GM15510 (cell line): ENCODE measurements around the gene IRF8.

Experiments
- POLR2A ChIP-seq: IDR thresholded peaks from 3 replicates; pipeline ENCODE4 v1.6.1; 2011; ENCODE audit warnings: borderline replicate concordance; ENCODE audit not compliant: insufficient read length; ENCODE audit errors: extremely low read depth

The IRF8 gene, protein sequence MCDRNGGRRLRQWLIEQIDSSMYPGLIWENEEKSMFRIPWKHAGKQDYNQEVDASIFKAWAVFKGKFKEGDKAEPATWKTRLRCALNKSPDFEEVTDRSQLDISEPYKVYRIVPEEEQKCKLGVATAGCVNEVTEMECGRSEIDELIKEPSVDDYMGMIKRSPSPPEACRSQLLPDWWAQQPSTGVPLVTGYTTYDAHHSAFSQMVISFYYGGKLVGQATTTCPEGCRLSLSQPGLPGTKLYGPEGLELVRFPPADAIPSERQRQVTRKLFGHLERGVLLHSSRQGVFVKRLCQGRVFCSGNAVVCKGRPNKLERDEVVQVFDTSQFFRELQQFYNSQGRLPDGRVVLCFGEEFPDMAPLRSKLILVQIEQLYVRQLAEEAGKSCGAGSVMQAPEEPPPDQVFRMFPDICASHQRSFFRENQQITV

DNA sequence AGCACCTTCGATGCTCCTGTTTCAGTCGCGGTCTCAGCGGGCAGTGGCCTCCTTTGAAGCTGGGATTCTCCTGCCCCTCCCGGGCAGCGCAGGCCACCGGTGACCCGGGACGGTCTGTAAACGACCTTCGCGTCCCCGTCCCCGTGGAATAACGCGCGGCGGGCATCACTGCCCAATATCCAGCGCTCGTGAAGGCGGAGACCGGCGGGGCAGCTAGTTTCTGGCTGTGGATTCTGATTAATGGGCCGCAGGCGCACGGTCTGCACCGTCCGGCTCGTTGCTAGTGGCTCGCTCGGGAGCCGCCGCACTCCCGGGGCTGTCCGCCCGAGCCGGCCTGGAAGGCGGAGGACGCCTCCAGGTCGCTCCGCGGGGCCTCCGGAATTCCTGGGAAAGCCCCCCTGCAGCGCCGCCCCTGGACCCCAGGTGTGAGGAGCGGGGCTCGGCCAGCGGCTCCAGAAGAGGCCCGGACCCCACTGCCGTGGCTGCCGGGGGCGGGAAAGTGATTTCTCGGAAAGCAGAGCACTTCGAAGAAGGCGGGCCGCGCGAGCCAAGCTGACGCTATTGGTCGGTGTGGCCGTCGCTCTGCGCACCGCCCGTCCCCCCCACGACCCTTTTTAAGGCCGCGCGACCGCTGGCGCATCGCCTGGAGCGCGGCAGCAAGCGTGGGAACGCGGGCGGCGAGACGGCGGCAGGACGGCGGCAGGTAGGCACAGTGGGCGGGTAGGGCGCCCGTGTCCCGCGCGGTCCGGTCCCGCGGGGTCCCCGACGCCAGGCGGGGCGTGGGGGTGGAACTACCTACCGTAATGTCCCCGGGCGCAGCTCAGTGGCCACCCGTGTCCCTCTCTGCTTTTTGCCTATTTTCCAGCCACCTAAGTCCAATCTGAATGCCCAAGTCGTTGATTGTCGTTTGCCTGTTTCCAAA, at the start of gene IRF8:
IRF8 (plus strand) TSS at position 642 of the 922 bp plus-strand sequence. CDS start 3,854 bp downstream, outside the sequence.
- TF ChIP-seq POLR2A = peak; percentile 100

DNA sequence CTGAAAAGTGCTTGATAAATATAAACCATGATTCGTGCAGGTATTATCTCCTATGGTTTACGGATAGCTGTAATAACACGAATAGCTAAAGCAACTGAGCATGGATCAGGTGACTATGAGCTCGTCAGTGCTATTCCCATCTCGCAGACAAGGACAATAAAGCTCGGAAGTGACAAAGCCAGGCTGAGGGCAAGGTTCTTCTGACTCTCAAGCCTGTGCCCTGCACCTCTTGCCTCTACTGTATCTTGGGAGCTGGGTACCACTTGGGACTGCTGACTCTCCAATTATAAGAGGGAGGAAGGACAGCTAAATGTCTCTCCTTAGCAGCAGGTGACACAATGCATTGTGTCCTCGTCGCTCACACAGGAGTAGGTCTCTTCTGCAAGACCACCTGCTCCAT, 49.6 kb upstream of the IRF8 start:
- no peak for TF ChIP-seq POLR2A

DNA sequence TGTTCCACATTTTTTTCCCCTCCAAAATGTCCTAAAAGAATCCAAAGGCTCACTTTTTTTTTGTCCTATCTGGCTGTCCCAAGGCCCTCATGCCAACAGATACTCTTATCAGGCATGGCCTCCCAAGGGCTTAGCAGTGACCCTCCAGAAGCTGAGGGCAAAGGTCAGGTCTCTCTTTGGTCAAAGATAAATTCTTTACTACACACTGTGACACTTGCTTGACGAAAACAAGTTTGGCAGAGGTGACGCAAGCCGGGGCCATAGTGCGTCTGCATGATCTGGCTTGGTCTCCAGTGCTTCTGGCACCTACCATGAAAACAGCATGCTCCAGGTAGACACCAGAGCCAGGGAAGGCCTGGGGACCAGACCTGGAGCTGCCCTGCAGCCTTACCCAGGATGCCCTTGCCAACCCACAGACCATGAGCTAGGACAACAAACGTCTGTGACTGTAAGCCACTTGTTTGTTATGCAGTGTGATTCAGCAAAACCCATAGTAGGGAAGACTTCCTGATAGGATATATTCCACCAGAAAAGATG, 48.5 kb upstream of the IRF8 start:
- no peak for TF ChIP-seq POLR2A

DNA sequence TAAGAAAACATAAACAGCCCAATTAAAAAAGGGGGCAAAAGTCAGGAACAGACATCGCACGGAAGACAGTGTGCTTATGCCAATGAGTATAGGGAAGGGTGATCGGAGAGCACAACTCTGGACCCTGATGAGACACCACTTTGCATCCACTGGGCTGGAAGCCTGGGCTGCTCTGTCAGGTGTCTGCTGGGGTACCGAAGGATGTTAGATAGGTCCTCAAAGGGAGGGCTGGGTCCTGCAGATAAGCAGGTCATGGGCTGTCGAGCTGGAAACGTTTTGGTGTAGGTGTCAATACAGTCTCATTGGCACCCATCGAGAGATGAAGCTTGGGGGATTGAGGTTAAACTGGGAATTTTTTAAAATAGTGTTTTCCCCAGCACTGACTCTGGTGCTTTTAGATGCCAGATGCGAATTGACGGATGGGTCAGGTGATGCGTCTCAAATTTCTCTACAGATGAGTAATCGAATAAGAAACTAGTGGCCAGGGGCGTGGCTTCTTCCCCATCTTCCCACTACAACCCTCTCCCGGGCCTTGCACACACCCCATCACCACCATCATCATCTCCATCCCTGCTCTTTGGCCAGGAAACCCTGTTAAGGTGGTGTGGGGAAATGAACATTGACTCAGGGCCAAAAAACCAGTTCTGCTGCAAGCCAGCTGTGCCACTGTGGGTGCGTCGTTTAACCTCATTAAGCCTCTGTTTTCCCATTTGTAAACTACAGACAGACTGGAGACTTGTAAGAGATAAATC, 47.8 kb upstream of the IRF8 start:
- no peak for TF ChIP-seq POLR2A

DNA sequence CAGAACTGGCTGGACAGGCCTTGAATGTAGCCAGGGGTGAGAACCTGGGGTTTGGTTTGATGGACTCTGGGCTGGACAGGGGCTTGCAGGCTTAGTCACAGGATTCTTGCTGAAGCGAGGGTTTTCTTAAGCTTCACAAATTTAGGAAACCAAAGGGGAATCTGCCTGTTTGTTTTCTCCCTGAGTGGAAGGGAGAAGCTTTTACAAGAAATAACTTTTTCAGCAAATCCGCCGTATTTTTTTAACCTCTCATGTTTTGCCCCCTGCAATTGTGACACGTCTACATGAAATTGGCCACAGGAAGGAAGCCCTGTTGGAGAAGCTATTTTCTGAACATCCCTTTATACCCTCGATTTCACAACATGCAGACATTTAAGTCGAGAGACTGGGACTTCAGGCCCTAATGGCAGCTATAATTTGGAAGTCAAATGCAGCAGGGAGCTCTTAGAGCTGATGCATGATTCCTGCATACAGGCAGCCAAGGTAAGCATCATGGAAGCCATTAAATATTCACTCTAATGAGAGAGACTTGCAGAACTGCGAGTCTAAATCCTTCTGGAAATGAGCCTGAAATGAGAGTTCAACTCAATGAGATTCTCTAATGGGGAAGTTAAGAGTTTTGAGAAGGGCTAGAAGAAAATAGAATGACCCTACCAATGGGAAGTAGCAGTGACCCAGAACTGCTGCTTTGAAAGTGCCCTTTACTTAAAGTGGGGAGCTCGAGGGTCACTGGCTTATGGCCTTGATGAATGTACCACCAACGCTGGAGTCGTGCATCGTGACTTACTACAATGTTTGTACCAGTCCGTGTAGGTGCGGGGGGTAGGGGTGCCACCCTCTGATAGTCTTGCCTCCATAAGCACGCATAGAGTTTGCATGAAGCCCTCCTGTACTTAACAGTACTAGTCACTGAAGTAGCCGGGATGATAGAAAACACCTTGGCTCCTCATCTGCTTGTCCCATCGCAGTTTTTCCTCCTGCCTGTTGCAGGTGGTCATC, 45.1 kb upstream of the IRF8 start:
- no peak for TF ChIP-seq POLR2A

DNA sequence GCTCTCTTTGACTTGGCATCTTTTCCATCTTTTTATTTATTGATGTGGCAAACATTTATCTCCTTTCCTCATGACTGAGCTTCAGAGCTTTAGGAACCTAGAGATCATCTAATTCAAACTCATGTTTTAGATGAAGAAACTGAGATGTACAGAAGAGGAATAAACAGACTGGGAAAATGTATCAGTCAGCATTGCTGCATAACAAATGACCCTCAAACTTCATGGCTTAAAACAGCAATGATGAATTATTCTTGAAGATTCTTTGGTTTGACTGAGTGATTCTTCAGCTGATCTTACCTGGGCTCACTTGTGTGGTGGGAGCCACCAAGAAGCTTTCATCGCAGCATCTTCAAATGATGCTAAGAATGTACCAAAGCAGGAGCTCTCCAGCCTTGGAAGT, 44.0 kb upstream of the IRF8 start:
- TF ChIP-seq POLR2A = no peak

DNA sequence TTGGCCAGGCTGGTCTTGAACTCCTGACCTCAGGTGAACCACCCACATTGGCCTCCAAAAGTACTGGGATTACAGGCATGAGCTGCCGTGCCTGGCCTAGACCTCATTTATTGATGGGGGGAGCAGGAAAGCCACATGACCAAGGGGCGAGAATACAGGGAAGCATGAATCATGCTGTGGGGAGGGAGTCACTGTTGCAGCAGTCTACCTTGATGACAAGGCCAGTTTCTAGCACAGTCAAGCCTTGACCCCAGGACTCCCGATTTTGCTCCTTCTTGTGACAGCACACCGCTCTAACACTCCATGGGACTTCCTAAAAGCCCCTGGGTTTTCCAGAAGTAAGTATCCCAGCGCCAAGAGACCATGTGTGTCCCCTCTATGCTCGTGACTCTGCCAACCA, 42.9 kb upstream of the IRF8 start:
- TF ChIP-seq POLR2A = no peak

DNA sequence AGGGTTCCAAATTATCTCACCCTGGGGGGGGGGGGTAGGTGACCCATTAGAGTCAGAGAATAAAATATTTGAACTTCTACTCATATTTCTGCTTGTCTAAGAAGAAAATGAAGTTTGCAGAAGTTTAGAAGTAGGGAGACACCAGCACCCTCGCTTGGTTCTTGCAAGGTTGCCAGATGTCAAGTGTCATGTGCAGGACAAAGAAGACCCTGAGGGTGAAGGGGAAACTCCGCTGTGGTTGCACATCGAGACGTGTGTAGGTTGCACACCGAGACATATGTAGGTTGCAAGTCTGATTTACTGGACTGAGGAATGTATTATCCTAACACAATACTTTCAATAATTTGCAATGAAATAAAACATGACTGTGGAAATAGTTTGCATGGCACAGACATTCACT, 42.4 kb upstream of the IRF8 start:
- TF ChIP-seq POLR2A = no peak

DNA sequence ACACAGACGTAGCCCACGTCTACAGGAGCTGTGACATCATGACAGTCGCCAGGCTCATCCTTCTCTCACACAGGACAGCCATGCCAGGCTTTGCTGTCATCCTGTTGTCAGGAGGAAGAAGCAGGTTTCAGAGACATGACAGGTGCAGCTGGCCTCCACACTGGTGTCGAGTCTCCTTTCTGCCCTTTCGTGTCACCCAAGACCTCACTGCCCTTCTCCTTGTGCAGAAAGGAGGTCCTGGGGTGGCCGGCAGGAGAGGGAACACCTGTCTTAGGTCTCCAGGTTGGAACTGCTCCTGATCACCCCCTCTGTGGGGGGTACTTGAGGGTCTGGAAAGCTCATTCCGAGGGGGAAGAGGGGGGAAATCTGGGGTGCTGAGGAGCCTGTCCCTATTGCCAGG, 41.6 kb upstream of the IRF8 start:
- TF ChIP-seq POLR2A = no peak

DNA sequence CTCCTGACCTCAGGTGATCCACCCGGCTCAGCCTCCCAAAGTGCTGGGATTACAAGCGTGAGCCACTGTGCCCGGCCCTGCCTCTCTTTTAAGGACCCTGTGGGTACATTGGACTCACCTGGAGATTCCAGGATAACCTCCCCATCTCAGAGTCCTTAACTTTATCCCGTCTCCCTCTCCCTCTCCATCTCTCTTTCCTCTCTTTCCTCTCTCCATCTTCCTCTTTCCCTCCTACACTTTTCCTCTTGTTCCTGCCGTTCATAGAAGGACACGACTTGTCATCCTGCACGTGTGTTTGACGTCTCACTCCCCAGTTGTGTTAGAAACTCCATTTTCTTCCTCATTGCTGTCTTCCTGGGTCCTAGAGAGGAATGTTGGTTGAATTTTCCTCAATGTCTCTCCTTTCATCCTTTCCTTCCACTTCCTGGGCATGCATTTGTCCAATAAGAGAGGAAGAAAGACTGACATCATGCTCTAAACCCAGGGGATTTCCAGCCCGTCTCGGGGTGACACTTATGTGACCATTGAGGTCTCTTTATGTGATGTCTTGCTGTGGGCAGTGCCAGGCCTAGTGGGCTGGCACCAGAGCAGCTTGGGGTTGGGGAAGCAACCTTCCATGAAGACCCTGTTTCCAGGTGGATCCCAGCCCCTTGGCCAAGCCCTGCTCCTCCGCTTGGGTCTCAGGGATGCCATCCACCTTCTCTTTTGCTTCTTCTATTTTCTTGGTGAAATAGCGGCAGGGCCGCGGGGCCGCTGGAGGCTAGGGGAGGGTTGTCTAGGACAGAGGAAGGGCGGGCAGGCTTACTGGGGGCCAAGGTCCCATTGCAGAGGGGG, 39.8 kb upstream of the IRF8 start:
- no peak for TF ChIP-seq POLR2A

DNA sequence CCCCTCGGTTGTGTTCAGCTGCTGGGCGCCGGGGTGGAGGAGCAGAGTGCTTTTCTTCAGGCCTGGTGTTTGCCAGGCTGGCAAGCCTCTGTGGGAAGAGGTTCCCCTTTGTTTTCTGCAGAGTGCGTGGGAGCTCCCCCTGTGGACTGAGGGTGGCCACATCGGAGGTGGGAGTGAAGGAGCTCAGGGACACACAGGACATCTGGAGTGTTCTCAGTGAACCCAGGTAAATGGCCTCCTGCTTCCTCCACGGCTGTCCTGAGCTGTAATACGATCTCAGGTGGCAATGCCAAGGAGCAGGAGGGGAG, 39.2 kb upstream of the IRF8 start:
- no peak for TF ChIP-seq POLR2A

DNA sequence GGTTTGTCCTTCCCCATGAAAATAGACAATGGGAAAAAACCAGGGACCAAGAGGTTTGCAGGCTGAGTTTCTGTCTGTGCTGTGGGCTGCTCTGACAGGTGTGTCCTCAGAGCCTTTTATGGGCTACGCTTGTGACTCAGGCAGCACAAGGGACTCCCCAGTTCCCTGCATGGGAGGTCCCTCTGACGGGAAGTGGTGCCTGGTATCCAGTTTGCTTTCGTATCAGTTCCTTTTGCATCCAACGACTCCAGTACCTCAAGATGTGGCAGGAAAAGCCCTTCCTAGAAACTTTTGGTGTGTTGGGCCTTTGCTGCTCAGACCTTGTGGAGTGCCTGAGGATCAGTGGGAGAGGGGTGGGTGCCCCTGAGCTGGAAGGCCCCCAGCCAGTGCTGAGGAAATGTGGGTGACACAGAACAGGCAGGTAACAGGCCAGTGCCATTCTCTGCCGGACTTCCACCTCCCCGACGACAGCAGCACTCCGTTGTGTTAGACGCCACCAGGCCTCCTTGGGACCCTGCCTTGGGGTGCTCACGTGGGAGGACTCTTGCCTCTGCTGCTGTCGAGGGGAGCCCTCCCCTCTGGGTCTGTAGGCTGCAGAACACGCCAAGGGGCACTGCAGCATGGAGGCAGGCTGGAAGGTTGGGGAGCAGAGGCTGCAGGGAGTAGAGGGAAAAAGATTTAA, 38.4 kb upstream of the IRF8 start:
- TF ChIP-seq POLR2A = no peak

DNA sequence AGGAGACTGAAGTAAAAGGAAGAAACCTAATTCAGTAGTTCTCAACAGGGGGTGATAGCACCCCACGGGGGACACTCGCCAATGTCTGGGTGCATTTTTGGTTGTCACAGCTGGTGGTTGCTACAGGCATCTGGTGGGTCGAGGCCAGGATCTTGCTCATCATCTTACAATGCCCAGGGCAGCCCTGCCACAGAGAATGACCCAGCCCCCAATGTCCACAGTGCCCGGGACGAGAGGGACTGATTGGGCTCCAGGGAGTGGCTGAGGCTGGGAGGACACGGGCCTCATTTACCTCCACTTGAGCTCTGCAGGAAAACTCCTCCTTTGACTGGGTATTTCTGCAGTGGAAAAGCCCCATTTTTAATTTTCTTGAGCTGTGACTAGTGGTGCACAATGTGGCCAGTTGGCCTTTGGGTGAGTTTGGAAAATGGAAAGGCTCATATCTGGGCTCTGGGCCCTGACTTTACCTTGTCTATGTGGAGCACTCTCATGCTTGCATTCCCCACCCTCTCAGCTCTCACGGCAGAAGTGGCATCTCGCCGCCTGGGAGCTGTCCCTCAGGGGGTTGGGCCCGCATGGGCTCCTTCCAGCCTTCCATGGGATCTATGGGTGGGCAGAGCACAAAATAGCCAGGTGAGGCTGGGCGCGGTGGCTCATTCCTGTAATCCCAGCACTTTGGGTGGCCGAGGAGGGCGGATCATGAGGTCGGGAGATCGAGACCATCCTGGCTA, 37.7 kb upstream of the IRF8 start:
- TF ChIP-seq POLR2A = no peak
